DMS114 treated with DMSO at 0.1 percent for 48 hours (cell line): ENCODE data around the gene PIGU.
"Not testable (repeated sequence)": the region's sequence is repeated elsewhere in the genome, so short reads cannot be mapped to it uniquely, and the experiment has no call there.

Source experiments
- DNase-seq: peaks from one replicate; lab custom pipeline; 2025; ENCODE audit not compliant: unreplicated experiment; lab: John Stamatoyannopoulos, UW

The PIGU gene

DNA sequence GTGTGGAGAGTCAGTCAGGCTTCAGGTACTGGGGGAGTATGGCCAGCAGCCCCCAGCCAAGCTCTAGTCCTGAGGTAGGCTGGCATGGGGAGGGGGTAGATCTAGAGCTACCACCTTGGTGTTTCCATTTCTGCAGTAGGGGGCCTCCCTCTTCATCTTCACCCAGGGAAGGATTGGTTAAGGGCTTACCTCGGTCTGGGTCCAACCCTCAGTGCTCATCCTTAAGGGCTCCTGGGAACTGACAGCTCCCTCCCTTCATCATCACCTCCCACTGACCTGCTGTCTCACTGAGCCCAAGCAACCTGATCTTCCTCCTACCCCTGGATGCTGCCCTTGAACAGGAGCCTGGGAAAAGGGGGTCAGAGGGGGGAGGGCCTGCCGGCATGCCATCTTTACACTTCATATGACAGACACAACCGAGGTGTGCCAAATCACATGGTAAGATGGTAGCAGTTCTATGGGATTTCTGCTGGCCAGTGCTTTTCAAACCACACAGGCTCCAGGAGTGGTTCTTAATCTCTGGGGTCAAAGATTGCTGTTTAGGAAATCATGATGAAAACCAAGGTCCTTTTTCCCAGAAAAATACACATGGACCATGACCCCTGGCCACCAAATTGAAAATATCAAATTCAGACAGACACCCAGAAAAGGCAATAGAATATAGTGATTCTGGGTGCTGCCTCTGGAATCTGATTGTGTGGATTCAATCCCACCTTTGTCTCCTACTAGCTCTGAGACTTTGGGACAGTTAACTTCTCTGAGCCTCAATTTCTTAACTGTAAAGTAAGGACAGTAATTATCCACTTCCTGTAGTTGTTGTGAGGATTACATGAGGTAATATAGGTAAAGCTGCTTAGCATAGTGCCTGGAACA, 30.3 kb upstream of the PIGU start:
- no peak for DNase-seq

DNA sequence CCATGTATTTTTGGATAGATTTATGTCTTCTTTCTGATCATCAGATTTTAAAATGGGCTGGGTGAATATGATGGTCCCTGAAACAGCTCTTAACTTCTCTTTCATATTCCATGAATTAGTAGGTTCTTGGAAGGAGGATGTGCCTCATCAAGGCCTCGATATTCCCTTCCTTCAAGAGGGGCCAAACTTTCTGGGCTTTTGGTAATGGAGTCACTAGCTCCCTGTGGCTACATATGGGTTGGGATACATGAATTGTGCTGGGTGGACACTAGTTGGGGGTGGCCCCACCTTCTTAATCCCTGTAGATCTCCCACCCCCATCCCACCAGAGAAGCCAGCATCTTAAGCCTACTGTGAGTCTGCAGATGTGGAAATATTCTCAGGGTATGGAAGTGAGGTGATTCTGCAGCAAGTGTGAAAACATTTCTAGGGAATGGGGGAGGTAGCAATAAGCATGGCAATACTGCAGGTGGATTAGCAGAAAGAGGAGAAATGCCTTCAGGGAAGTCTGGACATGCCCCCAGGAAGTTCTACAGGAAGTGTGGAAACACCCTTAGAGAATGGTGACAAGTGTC, 29.5 kb upstream of the PIGU start:
- DNase-seq, result no peak

DNA sequence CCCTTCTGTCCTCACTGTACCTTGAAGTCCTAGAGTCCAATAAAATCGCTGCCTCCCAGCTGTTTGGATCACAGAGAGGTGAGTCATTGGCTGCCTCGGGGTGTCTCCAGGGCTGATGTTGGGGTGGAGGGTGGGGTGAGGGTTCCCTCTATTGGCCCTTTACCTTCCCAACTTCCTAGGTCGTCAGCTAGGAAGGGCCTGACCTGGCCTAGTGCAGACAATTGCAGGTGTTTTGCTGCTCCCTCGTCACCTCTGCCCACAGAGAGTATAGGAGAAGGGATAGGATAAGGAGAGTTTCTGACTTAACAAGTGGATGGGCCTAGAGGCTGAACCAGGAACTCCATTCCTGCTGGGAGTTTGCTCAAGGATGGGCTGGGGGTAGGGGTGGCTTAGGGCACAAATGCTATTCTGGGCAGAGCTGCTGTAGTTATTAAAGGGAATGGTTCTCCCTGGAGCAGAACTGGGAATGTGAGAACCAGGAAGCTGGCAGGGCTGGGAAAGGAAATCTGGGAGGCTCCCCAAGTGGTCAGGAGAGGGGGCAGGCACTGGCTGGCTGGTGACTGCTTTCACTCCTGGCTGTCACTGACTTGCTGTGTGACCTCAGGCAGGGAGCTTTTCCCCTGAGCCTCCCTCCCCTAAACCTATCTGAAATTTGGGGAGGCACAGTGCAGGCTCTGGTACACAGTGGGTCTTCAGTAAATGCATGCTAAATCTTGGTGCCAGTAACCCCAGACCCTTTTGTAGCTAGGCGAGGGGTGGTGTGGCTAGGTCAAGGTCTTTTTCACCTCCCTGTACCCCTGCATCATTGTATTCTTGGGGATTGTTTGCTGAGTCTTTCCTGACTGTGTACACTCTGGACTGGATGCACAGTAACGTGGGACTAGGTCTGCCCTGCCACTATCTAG, 28.8 kb upstream of the PIGU start:
- DNase-seq, result no peak

DNA sequence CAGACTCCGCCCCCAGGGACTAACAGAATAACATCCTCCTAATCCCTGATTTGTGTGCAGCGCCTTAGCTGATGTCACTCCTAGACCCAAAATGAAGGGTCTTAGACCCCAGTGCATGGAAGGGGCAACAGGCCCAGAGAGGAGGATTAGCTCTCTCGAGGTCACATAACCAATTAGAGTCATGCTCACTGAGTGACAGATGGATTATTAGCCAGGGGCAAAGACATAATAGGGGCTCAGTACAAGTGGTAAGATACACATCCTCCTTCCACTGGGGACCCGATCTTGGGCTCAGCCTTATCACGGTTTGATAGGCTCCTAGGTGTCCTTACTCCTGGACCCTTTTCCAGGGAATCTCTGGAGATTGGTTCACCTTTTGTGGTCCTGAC, 28.1 kb upstream of the PIGU start:
- DNase-seq, result no peak

DNA sequence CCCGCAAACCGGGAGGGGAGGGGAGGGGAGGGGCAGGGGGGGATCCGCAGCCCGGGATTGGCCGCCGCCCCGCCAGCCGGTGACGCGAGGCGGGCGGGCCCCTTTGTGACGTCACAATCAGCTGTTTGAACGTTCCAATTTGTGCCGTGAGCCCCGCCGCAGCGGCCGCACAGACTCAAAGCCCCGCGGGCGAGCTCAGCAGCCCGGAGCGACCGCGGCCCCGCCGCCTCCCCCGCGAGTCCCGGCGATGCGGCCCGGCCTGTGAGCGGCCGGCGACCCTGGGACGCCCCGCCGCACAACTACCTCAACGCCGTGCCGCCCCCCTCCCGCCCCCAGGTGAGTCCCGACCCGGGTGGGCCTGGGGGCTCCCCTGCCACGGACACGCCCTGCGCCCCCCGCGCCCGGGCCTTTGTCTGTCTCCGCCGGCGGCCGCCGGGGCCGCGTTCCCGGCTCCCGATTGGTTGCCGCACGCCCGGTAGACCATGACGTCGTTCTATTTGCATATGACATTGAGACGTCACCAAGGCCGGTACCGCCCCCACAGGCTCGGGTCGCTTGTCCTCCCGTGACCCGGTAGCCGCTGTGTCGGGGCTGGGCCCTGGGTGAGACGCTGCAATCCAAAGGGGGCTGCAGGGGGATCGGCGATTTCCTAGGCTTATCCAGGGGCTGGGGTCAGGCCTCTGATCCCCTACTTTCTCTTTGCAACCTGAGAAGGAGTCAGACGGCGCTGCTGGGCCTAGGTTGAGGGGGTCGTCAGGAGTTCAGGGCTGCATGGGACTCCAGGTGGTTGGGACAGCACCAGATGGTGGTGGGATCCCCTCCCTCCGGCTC, 27.5 kb upstream of the PIGU start, which contains the start of gene TP53INP2:
Gene TP53INP2, plus strand, starts transcription at position 168 of the 831 bp plus-strand sequence. CDS start 4,396 bp downstream, outside the sequence.
- DNase-seq, result peak; percentile 65

DNA sequence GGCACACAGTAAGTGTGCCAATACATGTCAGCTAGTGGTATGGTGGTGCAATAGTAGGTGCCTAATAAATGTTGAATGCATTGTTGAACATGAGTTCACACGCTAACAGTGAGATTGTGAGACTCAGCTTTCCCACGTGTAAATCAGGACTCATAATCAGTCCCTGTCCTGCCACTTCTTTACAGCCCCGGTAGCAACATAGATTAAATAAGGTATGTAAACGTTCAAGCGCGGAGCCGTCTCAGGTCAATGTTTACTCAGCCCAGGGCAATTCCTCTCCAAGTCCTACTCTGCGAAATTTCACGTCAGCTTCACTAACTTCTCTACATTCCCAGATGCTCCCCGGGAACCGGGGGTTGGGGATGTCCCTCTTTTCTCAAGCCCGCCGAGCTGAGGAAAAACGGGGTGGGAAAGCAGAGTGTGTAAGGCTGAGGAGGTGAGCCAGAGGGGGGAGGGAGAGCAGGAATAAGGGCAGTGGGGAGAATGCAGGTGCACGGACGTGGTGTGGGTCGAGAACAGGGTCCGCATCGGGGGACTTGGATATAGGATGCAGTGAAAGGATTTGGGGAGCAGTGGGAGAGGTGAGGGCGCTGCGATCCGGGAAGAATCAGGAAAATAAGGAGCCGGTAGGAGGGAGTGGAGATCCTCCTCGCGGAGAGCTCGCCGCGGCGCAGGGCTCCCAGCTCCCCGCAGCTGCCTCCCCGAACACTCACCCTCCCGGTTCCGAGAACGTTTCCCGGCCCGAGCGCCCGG, 26.7 kb upstream of the PIGU start:
- DNase-seq, result no peak

DNA sequence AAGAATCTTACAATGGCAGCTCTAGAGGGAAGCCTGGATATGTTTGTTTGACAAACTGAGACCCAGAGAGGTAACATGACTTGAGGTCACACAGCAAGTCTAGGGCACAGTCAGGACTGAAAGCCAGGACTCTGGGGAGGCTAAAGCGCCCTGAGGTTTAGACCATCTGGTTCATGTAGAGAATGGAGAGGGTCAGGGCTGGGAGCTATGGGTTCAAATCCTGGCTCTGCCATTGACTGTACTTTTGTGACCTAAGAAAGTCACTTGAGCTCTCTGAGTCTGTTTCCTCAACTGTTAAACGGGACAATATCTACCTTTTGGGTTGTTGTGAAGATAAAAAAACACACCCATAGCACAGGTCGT, 26.1 kb upstream of the PIGU start:
- no peak for DNase-seq

DNA sequence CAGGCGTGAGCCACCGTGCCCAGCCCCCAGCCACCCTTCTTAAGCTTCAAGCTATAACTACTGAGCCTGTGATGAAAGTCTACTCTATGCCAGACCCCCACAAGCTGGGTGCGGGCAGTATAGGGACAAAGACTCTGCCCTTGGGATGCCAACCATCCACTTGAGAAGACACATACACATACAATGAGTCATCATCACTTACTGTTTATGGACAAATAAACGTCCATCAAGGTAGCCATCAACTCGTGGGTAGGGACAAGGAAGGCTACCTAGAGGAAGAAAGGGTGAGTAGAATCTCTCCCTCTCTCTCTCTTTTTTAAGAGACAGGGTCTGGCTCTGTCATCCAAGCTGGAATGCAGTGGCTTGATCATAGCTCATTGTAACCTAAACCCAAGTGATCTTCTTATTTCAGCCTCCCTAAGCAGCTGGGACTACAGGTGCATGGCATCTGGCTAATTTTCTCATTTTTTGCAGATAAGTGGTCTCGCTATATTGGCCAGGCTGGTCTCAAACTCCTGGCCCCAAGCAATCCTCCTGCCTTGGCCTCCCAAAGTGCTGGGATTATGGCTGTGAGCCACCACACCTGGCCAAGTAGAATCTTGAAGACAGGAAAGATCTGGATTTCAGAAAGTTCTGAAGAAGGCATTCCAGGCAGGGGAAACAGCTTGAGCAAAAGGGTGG, 24.7 kb upstream of the PIGU start:
- no peak for DNase-seq

DNA sequence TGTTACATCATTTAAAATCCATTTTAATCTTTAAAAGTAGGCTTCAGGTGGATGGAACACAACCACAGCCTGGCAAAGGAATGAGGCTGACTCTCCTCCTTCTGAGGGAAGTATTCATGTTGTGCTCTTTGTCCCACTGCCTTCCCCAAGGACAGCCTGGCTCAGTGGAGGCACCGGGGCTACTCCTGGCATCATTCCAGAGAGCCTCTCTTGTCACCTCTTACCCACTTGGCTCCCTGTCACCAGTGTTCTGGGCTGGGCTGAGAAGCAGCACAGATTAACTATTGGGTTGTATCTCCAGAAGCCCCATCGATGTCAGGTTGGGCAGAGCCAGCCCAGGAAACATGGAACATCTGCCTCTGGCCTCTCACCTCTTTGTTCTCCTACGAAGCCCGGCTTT, 16.5 kb upstream of the PIGU start:
- DNase-seq, result no peak

DNA sequence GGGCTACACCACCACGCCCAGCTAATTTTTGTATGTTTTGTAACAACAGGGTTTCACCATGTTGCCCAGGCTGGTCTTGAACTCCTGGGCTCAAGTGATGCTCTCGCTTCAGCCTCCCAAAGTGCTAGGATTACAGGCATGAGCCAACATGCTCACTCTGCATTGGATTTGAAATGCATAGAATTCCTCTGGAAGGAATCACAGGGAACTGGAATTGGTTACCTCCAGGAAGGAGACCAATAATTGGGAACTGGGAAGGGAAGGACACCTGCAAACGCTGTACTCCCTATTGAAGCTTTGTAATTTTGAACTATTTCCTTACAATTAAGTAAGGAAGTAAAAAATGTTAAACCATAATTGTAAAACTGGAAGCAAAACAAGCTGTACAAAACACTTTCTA, 14.9 kb upstream of the PIGU start:
- no peak for DNase-seq

DNA sequence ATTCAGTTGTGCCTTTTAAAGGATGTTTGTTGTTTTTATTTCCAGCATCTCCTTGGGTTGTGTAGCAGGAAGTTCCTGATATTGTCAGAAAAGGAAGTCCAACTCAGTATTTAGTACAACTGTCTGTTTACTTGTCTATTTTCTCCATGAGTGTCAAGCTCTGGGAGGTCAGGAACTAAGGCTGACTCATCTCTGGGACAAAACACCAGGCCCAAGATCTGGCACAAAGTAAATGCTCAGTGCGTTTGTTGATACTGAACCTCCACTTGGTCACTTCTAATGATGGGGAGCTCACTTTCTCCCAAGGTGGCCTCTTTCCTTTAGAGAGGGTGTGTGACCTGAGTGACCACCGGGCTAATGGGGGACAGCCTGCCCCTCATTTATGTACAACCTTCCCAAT, 12.6 kb upstream of the PIGU start:
- DNase-seq, result no peak

DNA sequence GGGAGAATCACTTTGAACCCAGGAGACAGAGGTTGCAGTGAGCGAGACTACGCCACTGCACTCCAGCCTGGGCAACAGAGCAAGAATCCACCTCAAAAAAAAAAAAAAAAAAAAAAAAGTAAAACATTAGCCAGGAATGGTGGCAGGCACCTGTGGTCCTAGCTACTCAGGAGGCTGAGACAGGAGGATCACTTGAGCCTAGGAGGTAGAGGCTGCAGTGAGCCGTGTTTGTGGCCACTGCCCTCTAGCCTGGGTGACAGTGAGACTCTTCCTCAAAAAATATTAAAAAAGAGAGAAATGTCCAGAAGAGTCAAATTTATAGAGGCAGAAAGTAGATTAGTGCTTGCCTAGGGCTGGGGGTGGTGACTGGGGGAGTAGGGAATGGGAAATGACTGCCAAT, 6.8 kb upstream of the PIGU start:
- DNase-seq, result no peak

DNA sequence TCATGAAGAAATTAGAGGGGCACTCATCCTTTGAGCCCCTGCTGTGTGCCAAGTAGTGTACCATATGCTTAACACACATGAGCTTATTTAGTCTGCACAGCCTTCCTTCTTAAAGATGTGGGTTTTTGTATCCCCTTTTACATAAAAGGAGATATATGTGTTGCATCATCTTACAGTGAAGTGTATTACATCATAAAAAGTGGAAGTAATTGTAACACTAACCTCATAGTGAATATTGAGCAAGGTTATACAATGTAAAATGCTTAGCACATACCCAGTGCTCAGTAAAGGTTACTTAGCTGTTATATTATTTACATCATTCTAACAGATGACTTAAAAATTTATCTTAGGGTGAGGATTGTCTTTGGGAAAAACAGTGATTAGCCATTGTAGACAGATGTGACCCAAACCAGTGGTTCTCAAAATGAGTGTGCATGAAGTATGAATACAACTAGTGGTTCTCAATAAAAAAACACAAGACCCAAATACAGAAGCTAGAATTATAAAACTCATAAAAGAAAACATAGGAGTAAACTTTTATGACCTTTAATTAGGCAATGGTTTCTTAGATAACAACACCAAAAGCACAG, 3.8 kb upstream of the PIGU start:
- DNase-seq, result no peak

DNA sequence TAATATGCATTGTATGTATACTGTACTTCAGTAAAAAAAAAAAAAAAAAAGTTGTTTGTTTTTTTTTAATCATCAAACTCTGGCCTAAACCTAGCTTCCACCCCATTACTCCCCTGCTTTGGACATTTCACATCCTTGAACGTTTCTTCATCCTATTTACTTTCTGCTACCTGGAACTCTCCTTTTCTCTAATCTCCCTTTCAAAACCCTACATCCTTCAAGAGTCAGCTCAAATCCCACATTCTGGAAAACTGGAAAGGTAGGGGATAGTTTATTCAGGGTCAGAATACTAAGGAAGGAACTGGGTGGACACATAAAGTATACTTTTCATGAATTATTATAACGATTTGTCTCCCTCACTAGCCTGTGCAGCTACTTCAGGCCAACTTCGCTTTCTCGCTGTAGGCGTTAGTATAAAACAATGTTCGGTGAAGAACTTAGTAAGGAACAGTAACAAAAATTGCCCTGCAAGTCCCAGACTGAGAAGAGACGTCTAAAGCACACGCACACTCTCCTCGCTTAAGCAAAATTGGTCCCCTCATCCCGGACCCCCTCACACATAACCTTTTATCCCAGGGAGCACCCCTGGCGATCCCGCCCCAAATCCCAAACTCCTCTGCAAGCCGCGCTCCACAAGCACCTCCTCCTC, 775 bp downstream of the PIGU start:
- DNase-seq, result no peak

DNA sequence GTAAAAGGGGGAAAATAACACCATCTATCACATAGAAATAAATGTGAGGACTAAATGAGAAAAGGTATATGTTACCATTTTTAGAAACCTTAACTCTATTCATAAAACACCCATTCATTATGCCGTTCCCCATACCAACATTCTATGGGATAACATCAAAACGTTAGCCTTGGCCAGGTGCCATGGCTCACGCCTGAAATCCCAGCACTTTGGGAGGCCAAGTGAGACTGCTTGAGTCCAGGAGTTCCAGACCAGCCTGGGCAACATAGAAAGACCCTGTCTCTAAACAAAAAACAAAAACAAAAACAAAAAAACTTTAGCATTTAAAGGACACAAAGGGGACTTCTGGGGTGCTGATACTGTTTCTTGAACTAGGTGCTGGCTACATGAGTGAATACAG, 1.3 kb downstream of the PIGU start:
- DNase-seq, result no peak

DNA sequence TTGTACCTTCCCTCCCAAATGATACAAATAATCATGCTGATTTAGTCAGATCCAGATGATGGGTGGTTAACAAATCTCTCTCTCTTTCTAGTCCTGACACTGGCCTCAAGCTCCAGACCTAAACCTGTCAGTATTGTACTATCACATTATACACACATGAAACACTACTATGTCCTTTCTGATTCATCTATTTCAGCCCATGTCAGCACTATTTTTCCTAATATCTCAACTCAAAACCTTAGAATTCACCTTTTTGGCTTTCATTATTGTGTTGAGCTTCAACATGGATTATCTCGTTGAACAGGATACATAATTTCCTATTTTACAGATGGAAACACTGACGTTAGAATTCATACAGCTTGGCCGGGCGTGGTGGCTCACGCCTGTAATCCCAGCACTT, 3.5 kb downstream of the PIGU start:
- no peak for DNase-seq

DNA sequence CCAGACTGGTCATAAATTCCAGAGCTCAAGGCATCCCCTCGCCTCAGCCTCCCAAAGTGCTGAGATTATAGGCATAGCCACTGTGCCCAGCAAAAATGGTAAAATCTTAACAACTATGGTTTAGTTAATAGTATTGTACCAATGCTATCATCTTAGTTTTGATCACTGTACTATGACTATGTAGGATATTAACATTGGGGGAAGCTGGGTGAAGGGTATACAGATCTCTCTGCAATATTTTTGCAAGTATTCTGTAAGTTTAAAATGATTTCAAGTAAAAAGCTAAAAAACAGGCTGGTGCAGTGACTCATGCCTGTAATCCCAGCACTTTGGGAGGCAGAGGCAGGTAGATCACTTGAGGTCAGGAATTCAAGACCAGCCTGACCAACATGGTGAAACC, 7.8 kb downstream of the PIGU start:
- no peak for DNase-seq

DNA sequence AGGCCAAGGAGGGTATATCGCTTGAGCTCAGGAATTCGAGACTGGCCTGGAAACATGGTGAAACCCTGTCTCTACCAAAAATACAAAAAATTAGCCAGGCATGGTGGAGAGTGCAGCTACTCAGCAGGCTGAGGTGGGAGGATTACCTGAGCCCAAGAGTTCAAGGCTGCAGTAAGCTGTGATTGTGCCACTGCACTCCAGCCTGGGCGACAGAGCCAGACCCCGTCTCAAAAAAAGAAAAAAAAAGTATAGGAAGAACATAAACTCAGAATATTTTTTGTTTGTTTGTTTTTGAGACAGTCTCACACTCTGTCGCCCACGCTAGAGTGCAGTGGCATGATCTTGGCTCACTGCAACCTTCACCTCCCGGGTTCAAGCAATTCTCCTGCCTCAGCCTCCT, 12.1 kb downstream of the PIGU start:
- not testable (repeated sequence) for DNase-seq
